ENCODE results near the gene PAOX.
A peak's percentile ranks its signal among the peaks of the same experiment; 100 is the strongest.

Gene PAOX

DNA sequence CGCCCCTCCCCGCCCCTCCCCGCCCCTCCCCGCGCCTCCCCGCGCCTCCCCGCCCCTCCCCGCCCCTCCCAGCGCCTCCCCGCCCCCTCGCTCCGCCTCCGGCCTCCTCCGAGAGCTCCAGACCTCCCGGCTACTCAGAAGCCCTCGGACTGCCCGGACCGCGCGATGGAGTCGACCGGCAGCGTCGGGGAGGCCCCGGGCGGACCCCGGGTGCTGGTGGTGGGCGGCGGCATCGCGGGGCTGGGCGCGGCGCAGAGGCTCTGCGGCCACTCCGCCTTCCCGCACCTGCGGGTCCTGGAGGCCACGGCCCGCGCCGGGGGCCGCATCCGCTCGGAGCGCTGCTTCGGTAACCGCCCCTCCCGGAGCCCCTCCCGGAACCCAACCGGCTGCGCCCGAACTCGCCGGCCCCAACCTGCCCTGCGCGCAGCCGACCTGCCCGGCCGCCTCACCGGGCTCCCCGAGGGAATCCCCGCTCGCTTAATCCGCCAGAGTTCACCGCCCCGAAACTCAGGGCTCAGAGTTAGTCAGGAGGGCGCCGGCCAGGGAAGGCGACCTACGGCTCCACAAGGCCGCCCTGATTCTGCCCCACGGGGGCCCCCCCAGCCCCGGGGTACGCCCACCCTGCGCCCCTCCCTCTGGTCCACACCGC is at the start of gene PAOX:
Gene PAOX, plus strand, starts transcription at position 111 of the 649 bp plus-strand sequence. Its CDS starts 55 bp downstream, at position 166.
- peak in 5 of 6 experiments; percentile 42 to 63 (median 56) for DNase-seq

DNA sequence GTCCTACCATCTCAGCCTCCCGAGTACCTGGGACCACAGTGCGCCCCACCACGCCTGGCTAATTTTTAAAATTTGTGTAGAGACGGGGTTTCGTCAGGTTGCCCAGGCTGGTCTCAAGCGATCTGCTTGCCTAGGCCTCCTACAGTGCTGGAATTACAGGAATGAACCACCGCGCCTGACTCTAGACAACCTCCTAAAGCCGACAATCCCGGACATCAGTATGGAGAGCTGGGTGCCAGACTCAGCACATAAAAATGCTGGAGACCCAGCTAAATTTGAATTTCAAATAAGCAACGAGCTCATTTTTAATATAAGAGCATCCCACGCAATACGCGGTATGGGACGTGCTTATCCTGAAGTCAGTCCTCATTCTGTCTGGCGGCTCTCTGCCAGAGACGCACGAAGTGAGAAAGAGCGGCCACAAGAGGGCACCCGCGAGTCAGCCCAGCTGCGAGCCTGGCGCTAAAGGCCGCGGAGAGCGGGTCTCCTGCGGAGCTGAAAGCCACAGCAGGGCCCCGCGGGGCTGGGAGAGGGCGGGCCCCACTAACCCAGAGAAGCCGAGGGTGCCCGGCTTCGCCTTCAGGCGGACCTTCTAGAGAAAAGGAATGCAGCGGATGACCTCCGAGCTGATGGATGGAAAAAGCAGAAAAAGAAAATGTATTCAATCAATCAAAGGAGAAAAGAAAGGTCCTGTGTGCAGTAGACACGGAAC is 49.4 kb upstream of the PAOX start:
- DNase-seq = peak; percentile 60 to 84 (median 79)

DNA sequence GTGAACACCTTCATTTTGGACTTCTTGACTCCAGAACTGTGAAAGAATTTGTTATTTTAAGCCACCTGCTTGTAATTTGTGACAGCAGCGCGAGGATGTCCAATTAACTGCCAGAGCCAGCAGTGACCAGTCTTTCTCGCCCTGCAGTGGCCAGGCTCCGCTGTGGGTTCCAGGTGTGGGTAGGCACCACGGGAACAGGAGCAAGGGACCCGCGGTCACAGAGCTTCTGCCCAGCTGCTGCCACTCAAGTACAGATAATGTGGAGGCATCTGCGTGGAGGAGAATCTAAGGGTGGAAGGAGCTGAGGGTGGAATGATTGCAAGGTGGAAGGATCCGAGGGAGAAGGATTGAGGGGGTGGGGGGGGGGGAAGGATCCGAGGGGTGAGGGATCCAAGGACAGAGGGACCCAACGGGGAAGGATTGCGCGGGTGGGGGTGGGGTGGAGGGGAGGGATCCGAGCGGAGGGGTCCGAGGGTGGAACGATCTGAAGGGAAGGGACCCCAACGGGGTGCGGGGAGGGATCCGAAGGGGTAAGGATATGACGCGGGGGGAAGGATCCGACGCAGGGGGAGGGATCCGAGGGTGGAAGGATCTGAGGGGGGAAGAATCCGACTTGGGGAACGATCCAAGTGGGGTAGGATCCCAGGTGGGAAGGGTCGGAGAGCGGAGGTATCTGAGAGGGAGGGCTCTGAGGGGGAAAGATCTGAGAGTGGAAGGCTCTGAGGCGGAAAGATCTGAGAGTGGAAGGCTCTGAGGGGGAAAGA is 45.9 kb upstream of the PAOX start:
- DNase-seq = no peak

DNA sequence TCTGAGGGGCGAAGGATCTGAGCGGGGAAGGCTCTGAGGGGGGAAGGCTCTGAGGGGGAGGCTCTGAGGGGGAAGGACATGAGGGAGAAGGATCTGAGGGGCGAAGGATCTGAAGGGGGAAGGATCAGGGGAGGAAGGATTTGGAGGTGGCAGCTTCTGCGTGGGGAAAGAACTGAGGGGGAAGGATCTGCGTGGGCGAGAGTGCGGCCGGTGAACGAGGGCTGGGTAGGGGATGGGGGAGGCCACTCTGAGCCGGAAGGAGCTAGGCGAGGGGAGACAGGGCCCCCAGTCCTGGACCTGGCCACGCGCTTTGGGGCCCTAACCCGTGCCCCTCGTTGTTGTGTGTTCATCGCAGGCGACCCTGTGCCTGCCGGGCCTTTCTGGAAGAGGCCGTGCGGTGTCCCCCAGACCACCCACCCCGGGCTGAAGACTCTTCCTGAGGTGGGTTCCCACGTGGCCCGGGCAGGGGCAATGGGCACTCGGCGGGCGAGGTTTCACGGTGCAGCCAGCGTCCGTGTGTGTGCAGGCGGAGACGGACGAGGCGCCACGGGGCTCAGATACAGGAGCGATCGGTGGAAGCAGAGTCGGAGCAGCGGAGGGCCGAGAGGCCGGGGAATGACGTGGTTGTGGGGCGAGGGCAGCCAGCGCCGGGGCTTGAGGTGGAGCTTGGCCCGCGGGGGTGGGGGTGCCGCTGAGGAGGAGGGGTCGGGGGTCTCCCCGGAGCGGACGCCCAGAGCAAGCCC is 44.4 kb upstream of the PAOX start:
- DNase-seq = peak in 1 of 6 experiments; percentile 37

DNA sequence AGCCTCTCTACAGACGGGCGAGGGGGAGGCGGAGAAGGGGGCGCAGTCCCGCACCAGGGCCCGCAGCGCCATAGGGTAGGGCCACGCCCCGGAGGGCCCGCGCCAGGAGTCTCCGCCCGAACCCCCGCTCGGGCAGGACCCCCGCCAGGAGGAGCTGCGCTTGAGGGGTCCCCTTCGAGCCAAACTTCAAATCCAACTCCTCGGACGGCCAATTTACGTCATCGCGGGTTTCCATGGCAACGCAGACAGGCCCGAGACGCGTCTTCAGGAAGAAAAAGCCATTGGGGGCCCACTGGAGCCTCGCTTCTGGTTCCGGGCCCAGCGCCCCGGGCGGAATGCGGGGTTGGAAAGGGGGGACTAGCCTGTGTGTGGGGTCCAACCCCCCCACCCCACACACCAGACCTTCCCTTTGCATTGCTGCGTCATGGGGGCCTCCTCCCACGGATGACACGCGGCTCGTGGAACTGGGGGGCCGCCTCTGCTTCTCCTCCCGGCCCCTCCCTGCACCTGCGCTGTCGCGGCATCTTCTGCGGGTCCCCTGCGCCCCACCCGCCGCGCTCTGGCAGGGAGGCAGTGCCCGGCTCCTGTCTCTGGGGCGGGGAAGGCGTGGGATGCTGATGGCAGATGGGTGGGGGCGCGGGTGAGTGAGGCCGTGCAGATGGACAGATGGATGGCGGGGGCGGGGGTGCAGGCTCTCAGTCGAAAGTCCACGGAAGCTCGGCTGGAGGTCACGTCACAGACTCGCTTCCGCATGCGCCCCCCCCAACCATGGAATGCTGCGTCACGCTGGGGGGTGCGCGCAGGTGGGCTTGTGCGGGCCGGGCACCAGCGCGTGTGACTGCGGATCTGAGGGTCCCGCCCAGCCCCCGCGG is 43.6 kb upstream of the PAOX start:
- DNase-seq = peak; percentile 77 to 89 (median 82)

DNA sequence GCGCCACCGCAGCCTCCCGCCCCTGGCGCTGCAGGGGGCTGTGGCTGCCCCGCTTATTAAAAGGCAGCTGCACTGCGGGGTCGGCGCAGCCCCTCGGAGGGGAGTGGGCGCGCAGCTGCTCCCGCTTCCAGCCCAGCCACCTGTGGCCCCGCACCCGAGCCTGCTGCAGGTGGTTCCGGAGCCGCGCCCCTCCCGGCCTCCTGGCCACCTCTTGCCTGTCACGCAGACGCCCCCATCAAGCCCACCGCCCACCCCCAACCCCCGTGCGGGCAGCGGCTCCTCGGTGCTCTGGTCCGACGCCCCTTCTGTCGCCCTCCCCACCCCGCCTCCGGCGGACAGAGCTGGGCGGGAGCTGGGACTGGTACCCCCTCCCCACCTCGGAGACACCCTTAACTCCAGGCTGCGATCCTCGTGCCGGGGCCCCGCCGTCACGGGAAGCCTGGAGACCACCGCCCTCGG is 42.9 kb upstream of the PAOX start:
- peak in 1 of 6 experiments; percentile 39 for DNase-seq

DNA sequence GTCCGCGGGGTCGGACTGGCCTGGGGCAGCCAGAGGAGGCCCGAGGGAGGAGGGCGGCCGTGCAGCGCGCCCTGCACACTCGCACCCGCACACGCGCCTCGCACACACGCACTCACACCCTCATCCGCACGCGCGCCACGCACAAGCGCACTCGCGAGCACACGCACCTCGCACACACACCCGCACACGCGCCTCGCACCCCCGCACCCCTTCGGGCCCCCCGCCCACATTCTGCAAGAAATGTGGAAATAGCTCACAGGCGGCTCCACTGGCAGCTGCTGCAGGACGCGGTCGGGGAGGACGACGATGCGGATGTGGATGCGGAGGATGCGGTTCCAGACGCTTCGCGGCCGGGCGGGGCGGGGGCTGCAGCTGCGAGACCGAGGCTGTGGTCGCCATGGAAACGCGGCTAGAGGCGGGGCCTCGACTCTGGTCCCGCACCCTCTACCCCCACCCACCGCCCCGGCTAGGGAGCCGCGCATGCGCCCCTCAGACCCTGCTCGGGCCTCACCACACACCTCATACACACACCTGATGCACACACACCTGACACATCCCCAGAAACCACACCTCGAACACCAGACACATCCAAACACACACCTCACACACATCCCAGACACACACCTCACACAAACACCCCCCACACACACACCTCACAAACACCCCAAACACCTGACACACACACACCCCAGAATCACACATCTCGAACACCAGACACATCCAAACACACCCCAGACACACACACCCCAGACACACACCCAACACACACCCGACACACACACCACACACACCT is 42.3 kb upstream of the PAOX start, which contains the start of gene CALY:
Gene CALY, minus strand, starts transcription at position 320 of the 793 bp plus-strand sequence. CDS start 7,907 bp downstream, outside the sequence.
- peak; percentile 84 to 92 (median 88) for DNase-seq

DNA sequence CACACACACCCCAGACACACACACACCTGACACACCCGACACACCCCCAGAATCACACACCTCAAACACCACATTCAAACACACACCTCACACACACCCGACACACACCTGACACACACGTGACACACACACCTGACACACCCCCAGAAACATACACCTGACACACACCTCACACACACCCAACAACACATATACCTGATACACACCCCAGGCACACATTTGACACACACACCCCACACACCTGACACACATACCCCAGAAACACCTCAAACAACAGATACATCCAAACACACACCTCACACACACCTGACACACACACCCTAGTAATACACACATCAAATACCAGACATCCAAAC is 41.7 kb upstream of the PAOX start:
- DNase-seq = no peak

DNA sequence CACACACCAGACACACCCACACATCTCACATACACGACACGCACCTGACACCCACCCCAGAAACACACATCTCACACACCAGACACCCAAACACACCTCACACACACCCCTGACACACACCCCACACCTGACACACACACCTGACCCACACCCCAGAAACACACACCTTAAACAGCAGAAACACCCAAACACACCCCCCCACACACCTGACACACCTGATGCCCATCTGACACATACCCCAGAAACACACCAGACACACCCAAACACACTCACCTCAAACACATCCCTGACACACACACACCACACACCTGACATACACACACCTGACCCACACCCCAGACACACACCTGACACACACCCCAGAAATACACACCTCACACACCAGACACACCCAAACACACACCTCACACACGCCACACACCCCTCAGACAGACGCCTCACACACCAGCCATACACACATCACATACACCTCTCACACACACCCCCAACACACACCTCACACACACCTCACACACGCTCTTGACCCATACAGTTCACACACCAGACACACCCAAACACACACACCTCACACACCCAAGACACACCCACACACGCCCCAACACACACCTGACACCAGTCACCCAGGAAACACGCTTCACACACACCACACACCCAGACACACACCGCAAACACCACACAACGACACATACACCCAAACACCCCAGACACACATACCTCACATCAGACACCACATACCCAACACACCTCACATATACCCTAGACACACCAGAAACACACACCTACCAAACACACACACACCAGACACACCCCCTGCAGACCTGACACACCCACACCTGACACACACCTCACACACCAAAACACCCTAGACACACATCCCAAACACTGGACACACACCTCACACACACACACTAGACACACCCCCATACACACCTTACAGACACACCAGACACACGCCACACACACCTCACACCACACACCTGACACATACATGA is 40.7 kb upstream of the PAOX start:
- DNase-seq = no peak

DNA sequence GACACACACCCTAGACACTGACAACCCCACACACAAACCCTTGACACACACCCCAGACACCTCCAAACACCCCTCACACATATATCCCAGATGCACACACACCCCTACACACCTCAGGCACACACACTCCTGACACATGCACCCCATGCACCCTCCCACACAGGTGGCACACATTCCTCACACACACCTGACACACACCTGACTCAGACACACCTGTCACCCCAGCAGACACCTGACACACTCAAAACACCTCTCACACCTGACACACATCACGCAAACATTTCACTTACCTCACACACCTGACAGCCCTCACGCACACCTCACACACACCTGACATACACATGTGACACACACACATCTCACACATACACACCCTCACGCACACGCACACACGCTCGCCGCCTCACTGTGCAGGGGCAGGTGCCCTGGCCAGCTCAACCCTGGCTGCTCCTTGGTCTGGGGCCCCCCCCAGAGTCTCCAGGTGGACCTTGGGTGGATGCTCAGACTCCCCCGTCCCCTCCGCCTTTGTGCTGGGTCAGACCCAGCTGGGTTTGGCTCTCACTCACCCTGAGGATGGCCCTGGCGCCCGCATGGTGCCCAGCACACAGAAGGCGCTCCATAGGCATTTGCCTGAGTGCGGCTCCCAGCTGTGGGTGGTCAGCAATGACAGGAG is 39.2 kb upstream of the PAOX start:
- DNase-seq = no peak

DNA sequence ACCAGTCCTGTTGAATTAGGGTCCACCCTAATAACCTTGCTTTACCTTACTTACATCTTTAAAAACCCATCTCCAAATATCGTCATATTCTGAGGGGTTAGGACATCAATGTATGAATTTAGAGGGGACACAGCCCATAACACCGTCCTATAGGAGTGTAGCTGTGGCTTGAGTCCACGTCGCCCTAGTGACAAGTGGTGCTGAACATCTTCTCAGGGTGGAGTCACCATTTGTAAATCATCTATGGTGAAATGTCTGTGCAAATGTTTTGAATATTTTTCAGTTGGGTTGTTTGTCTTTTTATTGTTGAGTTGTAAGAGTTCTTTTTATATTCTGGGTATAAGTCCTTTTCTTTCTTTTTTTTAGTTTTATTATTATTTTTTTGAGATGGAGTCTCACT is 37.1 kb upstream of the PAOX start:
- no peak for DNase-seq

DNA sequence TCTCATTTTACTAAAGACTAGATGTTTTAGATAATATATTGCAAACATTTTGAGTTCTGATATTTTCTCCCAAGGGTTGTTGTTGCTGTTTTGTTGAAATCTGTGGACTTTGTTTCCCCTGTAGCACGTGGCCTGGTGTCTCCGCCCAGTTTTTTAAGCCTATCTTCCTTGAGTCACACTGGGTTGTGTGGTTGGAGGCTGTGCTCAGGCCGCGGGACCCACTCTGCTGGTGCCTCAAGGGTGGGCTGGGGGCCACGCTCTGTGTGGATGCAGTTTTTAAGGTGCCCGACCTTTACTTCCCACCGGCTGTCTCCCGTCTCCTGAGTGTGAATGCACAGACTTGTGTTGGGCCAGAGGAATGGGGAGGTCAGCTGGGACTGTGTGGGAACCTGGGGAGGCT is 36.1 kb upstream of the PAOX start:
- DNase-seq = no peak

DNA sequence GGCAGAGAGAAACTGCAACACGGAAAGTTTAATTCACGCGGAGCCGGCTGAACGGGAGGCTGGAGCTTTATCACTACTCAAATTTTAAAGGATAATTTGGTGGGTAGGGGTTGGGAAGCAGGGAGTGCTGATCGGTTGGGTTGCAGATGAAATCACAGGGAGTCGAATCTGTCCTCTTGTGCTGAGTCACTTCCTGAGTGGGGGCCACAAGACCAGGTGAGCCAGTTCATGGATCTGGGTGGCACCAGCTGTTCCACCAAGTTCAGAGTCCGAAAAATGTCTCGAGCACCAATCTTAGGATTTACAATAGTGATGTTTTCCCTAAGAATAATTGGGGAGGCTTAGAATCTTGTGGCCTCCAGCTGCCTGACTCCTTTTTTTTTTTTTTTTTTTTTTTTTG is 35.5 kb upstream of the PAOX start:
- no peak for DNase-seq

DNA sequence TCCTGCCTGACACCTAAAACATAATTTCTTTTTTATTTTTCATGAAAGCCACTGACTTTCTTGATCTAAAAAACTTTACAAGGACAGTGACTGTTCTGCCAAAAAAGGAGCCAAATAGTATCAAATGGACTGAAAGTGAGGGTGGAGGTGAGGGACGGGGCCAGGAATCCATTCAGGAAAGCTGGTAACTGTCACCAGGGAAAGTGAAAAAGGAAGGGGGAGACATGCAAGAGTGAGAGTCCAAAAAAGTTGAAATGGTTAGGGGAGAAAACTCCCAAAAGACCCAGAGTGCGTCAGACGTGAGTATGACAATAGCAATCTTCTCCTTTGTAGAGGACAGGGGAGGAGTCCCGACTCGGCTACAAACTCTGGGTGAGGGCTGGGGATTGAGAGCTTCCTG is 34.8 kb upstream of the PAOX start:
- no peak for DNase-seq

DNA sequence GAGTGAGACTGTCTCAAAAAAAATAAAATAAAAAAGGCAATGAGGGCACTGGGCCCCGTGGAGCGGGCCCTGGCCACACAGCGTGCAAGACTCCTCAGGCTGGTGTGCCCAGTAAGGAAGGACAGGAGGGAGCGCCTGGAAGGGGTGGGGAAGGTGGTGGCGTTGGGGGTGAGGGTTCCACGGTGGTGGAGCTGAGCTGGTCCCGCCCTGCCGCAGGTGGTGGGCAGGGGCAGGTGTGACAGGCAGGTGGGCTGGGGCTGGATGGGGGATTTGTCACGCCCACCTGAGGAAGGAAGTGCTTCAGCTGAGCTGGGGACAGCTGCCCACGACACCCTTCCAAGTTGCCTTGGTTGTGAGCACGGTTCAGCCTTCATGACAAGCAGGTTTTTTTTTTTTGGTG is 32.6 kb upstream of the PAOX start:
- no peak for DNase-seq

DNA sequence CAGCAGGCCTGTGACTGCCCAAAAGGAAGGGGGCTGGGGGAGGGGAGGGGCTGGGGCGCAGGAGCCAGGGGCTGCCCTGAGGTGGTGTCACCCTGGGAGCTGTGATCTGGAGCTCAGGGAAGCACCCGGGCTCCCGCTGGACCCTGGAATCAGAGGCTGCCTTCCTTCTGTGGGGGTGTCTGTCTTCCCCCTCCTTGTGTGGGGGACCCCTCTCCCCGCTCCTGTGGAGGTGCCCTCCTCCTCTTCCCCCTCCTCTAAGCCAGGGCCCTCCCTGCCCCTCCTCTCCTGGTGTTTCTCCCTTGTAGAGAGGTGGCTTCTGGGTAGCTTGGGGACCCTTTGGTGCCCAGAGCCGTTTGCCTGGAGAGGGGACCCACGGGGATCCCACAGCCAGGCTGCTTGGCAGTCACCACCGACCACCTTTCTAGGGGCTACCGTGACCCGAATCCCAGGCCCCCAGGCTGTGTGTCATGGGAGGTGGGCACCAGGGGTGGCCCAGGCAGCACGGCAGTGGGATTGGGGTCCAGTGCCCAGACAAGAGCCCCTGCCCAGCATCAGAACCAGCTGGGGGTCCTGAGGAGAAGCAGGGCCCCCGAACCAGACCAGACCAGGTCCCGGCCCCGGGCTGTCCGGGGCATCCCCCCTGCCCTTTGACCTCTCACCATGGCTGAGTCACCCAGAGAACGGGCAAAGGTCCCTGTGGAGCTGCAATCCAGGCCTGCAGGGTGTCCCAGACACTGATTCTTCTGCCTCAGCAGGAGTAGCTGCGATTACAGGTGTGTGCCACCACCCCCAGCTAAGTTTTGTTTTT is 31.1 kb upstream of the PAOX start:
- DNase-seq = no peak

DNA sequence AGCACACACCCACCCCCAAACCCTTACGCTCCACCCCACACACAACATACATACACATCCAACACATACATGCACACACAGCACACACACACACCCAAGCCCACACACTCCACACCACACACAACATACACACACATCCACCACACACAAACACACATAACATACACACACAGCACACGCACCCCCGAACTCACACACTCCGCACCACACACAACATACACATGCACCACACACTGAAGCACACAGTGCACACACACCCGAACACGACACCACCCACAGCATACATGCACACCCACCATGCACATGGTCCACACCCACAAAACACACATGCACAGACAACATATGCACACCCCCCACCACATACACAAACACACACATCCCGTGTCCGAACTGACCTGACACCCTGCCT is 29.9 kb upstream of the PAOX start:
- no peak for DNase-seq

DNA sequence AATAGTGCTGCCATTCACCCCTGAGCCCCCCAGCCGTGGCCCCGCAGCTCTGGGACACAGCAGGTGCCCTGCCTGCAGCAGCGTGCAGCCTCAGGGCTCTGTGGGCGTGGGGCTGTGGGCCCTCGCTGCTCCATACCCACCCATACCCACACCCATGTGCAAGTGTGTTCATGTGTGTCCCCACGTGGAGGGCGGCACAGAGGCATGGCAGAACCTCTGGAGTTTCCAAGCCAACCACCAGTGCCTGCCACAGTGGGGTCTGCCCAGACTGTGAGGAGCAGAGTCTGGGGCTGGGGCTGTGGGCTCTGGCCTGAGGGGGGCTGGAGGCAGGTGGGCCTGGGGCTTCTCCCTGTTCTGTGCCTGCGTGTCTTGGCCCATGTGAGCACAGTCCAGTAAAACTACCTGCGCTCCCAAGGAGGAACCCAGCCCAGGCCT is 29.5 kb upstream of the PAOX start:
- DNase-seq = no peak
